SK-N-SH (cell line): Measurements from ENCODE around the gene CCDC70.

ENCODE experiments used
- EP300 ChIP-seq, 2 experiments: IDR thresholded peaks; 2 replicates each; pipeline versions ENCODE4 v1.4.0 to v1.6.1; 2012; ENCODE audit warnings: borderline replicate concordance in 1 of 2, low read depth in 1 of 2, low read length in 1 of 2
- FOXM1 ChIP-seq: IDR thresholded peaks from 2 replicates; pipeline ENCODE4 v1.4.0; 2012; ENCODE audit warnings: low read depth, mild to moderate bottlenecking
- GATA2 ChIP-seq: sonication (generic); formaldehyde crosslinking; IDR thresholded peaks from 2 replicates; pipeline ENCODE4 v1.5.0; 2020; ENCODE audit warnings: mild to moderate bottlenecking, missing genetic modification reagents
- JUND ChIP-seq: IDR thresholded peaks from 2 replicates; pipeline ENCODE4 v1.4.0; 2012
- POLR2AphosphoS5 ChIP-seq: IDR thresholded peaks from 2 replicates; pipeline ENCODE4 v1.6.1; 2012; ENCODE audit warnings: low read depth, low read length
- RAD21 ChIP-seq: IDR thresholded peaks from 2 replicates; pipeline ENCODE4 v1.6.1; 2012; ENCODE audit warnings: mild to moderate bottlenecking, low read length
- RFX5 ChIP-seq: IDR thresholded peaks from 2 replicates; pipeline ENCODE4 v1.6.1; 2012; ENCODE audit warnings: mild to moderate bottlenecking, improper control_type of control experiment, low read length
- TAF1 ChIP-seq: IDR thresholded peaks from 2 replicates; pipeline ENCODE4 v1.6.1; 2012; ENCODE audit warnings: low read depth, mild to moderate bottlenecking, low read length, moderate library complexity, borderline replicate concordance
- TEAD4 ChIP-seq: IDR thresholded peaks from 2 replicates; pipeline ENCODE4 v1.4.0; 2012; ENCODE audit warnings: mild to moderate bottlenecking, borderline replicate concordance; ENCODE audit not compliant: insufficient read depth
- TF ChIP-seq, protein P1 (sequence below): IDR thresholded peaks from 2 replicates; pipeline ENCODE4 v1.6.1; 2012; ENCODE audit warnings: mild to moderate bottlenecking, low read depth, low read length, moderate library complexity
- TF ChIP-seq, protein P2 (sequence below): fragments of 200-600 bp; sonication (generic); IDR thresholded peaks from 2 replicates; pipeline ENCODE4 v1.6.1; 2017; ENCODE audit warnings: antibody characterized with exemption, mild to moderate bottlenecking, moderate library complexity

DNA sequence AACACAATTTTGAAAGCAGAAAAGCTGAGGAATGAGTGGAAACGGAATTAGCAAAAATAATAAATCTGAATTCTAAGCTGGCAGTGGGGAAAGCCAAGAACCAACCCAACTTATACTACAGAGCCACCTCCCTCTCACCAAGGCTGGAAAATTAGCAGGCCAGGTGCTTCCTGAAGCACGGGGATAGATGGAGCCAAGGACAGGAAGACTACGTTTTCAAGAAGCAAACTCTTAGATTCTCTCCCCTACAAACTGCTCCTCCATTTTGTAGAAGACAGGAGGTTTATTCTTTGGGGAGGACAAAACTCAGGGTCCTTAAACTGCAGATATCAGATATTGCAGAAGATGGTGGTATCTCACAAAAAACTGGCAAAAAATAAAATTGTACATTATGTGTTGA lies 8.8 kb downstream of the CCDC70 start:
- no peak for TF ChIP-seq TAF1
- TF ChIP-seq, protein P1, sequence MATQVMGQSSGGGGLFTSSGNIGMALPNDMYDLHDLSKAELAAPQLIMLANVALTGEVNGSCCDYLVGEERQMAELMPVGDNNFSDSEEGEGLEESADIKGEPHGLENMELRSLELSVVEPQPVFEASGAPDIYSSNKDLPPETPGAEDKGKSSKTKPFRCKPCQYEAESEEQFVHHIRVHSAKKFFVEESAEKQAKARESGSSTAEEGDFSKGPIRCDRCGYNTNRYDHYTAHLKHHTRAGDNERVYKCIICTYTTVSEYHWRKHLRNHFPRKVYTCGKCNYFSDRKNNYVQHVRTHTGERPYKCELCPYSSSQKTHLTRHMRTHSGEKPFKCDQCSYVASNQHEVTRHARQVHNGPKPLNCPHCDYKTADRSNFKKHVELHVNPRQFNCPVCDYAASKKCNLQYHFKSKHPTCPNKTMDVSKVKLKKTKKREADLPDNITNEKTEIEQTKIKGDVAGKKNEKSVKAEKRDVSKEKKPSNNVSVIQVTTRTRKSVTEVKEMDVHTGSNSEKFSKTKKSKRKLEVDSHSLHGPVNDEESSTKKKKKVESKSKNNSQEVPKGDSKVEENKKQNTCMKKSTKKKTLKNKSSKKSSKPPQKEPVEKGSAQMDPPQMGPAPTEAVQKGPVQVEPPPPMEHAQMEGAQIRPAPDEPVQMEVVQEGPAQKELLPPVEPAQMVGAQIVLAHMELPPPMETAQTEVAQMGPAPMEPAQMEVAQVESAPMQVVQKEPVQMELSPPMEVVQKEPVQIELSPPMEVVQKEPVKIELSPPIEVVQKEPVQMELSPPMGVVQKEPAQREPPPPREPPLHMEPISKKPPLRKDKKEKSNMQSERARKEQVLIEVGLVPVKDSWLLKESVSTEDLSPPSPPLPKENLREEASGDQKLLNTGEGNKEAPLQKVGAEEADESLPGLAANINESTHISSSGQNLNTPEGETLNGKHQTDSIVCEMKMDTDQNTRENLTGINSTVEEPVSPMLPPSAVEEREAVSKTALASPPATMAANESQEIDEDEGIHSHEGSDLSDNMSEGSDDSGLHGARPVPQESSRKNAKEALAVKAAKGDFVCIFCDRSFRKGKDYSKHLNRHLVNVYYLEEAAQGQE: no peak
- TF ChIP-seq, protein P2, sequence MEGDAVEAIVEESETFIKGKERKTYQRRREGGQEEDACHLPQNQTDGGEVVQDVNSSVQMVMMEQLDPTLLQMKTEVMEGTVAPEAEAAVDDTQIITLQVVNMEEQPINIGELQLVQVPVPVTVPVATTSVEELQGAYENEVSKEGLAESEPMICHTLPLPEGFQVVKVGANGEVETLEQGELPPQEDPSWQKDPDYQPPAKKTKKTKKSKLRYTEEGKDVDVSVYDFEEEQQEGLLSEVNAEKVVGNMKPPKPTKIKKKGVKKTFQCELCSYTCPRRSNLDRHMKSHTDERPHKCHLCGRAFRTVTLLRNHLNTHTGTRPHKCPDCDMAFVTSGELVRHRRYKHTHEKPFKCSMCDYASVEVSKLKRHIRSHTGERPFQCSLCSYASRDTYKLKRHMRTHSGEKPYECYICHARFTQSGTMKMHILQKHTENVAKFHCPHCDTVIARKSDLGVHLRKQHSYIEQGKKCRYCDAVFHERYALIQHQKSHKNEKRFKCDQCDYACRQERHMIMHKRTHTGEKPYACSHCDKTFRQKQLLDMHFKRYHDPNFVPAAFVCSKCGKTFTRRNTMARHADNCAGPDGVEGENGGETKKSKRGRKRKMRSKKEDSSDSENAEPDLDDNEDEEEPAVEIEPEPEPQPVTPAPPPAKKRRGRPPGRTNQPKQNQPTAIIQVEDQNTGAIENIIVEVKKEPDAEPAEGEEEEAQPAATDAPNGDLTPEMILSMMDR: no peak
- TF ChIP-seq RAD21: no peak
- no peak for TF ChIP-seq FOXM1
- TF ChIP-seq GATA2: no peak
- TF ChIP-seq POLR2AphosphoS5: no peak
- no peak for TF ChIP-seq EP300 (IDR thresholded peaks at IDR 0.05; ENCODE audit: borderline replicate concordance in 1 of 2, low read depth in 1 of 2, low read length in 1 of 2)
- TF ChIP-seq RFX5: no peak
- no peak for TF ChIP-seq TEAD4
- no peak for TF ChIP-seq JUND
